Measurements from ENCODE around the gene GPR180.

GRCh38 chr13:94558716-94559115 is 42.9 kb upstream of the GPR180 start:
- no peak for TF ChIP-seq E2F6 (IDR thresholded peaks at IDR 0.05; ENCODE audit: borderline replicate concordance, low read depth)
- no peak for TF ChIP-seq EHMT2 (IDR thresholded peaks at IDR 0.05; ENCODE audit: low read depth)
- TF ChIP-seq CTCF (IDR thresholded peaks at IDR 0.05): no peak
- TF ChIP-seq SMC3 (IDR thresholded peaks at IDR 0.05): no peak
- TF ChIP-seq RNF2 (IDR thresholded peaks at IDR 0.05; ENCODE audit: borderline replicate concordance, low read depth): no peak
- TF ChIP-seq REST (IDR thresholded peaks at IDR 0.05): no peak
- no peak for TF ChIP-seq RFX5 (IDR thresholded peaks at IDR 0.05)
- no peak for TF ChIP-seq JUN (IDR thresholded peaks at IDR 0.05)
- no peak for TF ChIP-seq EP300 (IDR thresholded peaks at IDR 0.05)
- no peak for TF ChIP-seq SREBF2 (IDR thresholded peaks at IDR 0.05)
- TF ChIP-seq, protein P1, sequence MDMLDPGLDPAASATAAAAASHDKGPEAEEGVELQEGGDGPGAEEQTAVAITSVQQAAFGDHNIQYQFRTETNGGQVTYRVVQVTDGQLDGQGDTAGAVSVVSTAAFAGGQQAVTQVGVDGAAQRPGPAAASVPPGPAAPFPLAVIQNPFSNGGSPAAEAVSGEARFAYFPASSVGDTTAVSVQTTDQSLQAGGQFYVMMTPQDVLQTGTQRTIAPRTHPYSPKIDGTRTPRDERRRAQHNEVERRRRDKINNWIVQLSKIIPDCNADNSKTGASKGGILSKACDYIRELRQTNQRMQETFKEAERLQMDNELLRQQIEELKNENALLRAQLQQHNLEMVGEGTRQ (IDR thresholded peaks at IDR 0.05): no peak
- TF ChIP-seq ZC3H11A (IDR thresholded peaks at IDR 0.05): no peak
- TF ChIP-seq POLR2A (IDR thresholded peaks at IDR 0.05; ENCODE audit: low read length): no peak
